Keratinocyte (primary cell): ENCODE measurements around the gene MAGI1. TPM values are rescaled to one million over a fixed set of nuclear protein-coding genes. Genes with fewer than 3 reads are reported as not detected.

Experiments
- DNase-seq: peaks from one replicate; pipeline ENCODE4 v3.0.0-alpha.2; 2011; ENCODE audit warnings: low read depth, missing footprints, low spot score
- FAIRE-seq: peaks from 2 replicates; lab custom pipeline; 2011; peaks lifted over from hg19 to GRCh38; lab: Jason Lieb, UNC
- H2AFZ ChIP-seq: 2 replicates; pipeline ENCODE4 v1.6.0; 2012; ENCODE audit warnings: low read length, control low read depth, inconsistent platforms; ENCODE audit not compliant: control insufficient read depth
- H3K27ac ChIP-seq: 2 replicates; pipeline ENCODE4 v1.5.1; 2011; ENCODE audit warnings: low read length; ENCODE audit not compliant: control insufficient read depth, insufficient read depth
- H3K27me3 ChIP-seq: 3 replicates; pipeline ENCODE4 v1.6.0; 2011; ENCODE audit warnings: low read length; ENCODE audit not compliant: control insufficient read depth, insufficient read depth; ENCODE audit errors: extremely low read depth
- H3K36me3 ChIP-seq, 2 experiments: 2 replicates in 1 of 2; 3 replicates in 1 of 2; pipeline ENCODE4 v1.5.1; 2011; ENCODE audit warnings: low read length in 2 of 2, mild to moderate bottlenecking in 1 of 2; ENCODE audit not compliant: control insufficient read depth in 2 of 2, insufficient read depth in 2 of 2; ENCODE audit errors: extremely low read depth in 1 of 2
- H3K4me1 ChIP-seq: 3 replicates; pipeline ENCODE4 v1.5.1; 2011; ENCODE audit warnings: low read length; ENCODE audit not compliant: control insufficient read depth, insufficient read depth; ENCODE audit errors: extremely low read depth
- H3K4me2 ChIP-seq: 3 replicates; pipeline ENCODE4 v1.6.0; 2011; ENCODE audit warnings: low read depth, low read length; ENCODE audit not compliant: control insufficient read depth, insufficient read depth; ENCODE audit errors: extremely low read depth
- H3K4me3 ChIP-seq, 3 experiments: fragments of 200-600 bp in 1 of 3; sonication (generic) in 1 of 3; 2 replicates in 2 of 3; 3 replicates in 1 of 3; pipeline ENCODE4 v1.5.1; 2011 to 2016; ENCODE audit warnings: low read length in 3 of 3, mild to moderate bottlenecking in 3 of 3, control low read depth in 2 of 3, inconsistent platforms in 1 of 3, low read depth in 1 of 3, mixed read lengths in 1 of 3, mixed run types in 1 of 3, moderate library complexity in 1 of 3; ENCODE audit not compliant: control insufficient read depth in 2 of 3, insufficient read depth in 2 of 3; ENCODE audit errors: extremely low read depth in 1 of 3
- H3K79me2 ChIP-seq: 2 replicates; pipeline ENCODE4 v1.6.0; 2012; ENCODE audit warnings: low read length; ENCODE audit not compliant: control insufficient read depth, insufficient read depth
- H3K9ac ChIP-seq: 3 replicates; pipeline ENCODE4 v1.6.0; 2011; ENCODE audit warnings: low read length; ENCODE audit not compliant: control insufficient read depth, insufficient read depth; ENCODE audit errors: extremely low read depth
- H3K9me1 ChIP-seq: 3 replicates; pipeline ENCODE4 v1.6.0; 2011; ENCODE audit warnings: low read length; ENCODE audit not compliant: control insufficient read depth, insufficient read depth; ENCODE audit errors: extremely low read depth
- H3K9me3 ChIP-seq: 2 replicates; pipeline ENCODE4 v1.5.1; 2012; ENCODE audit warnings: low read depth, low read length; ENCODE audit not compliant: control insufficient read depth
- H4K20me1 ChIP-seq: 3 replicates; pipeline ENCODE4 v1.6.0; 2011; ENCODE audit warnings: low read length; ENCODE audit not compliant: control insufficient read depth, insufficient read depth; ENCODE audit errors: extremely low read depth
- CTCF ChIP-seq, 3 experiments: IDR thresholded peaks in 1 of 3; conservative IDR thresholded peaks in 1 of 3; optimal IDR thresholded peaks in 1 of 3; 2 replicates in 2 of 3; 3 replicates in 1 of 3; pipeline versions ENCODE3 to v1.5.1; 2011; ENCODE audit warnings: low read length in 3 of 3, mild to moderate bottlenecking in 3 of 3, moderate library complexity in 2 of 3, control low read depth in 1 of 3, inconsistent platforms in 1 of 3; ENCODE audit not compliant: insufficient read depth in 2 of 3; ENCODE audit errors: extremely low read depth in 1 of 3
- EZH2 ChIP-seq: IDR thresholded peaks from one replicate; pipeline ENCODE4 v1.6.1; 2012; ENCODE audit warnings: inconsistent platforms, mild to moderate bottlenecking, low read length, moderate library complexity
- dilution Hi-C: fragments of 300-500 bp; cut with MboI; formaldehyde crosslinking; loops from one replicate; pipeline ENCODE4 v1.7.0; 2020; ENCODE audit warnings: low sequenced_read_pairs; ENCODE audit not compliant: extremely low pct_ligation_motif_present
- polyA plus RNA-seq, 5 experiments: library from polyadenylated mRNA; depleted of rRNA in 3 of 5; stranded (reverse) in 3 of 5; stranded (forward) in 1 of 5; unstranded in 1 of 5; fragments of >200 nt; gene quantifications; 1 replicate in 1 of 5; 2 replicates in 3 of 5; 3 replicates in 1 of 5; pipeline versions ENCODE4 v1.2.1 to v1.2.3, GENCODE V29; 2011 to 2012; ENCODE audit warnings: missing spikeins in 2 of 5, low read depth in 1 of 5, low replicate concordance in 1 of 5

The MAGI1 gene
- polyA plus RNA-seq, 1 donor (not counting 4 experiments of a cell fraction or from before 2014, with no cell fraction given): 10.9 TPM

- Histone ChIP-seq H3K4me2 (no peak overlapping the region), H3K4me3 (no peak overlapping the region), H3K27me3 (no peaks in the 10 kb centered on the region), H3K9ac (no peak overlapping the region), H3K79me2 (no peaks in the 10 kb centered on the region), H2AFZ (no peak overlapping the region), H3K27ac (no peak overlapping the region), H3K9me1 (peaks cover 2% of the 10 kb centered on the region), H3K9me3 (no peaks in the 10 kb centered on the region), H3K36me3 (no peaks in the 10 kb centered on the region), H4K20me1 (no peaks in the 10 kb centered on the region), H3K4me1 (no peaks in the 10 kb centered on the region)
- dilution Hi-C loops: no loop called here
- TF ChIP-seq CTCF (optimal IDR thresholded peaks at IDR 0.05 in 1 of 3, IDR thresholded peaks at IDR 0.05 in 1 of 3, conservative IDR thresholded peaks at IDR 0.05 in 1 of 3; ENCODE audit: extremely low read depth in 1 of 3, insufficient read depth in 2 of 3, low read length in 3 of 3) (no peak), EZH2 (no peak)
- FAIRE-seq (no peak), DNase-seq (no peak)
These were observed 226.8 kb downstream of the MAGI1 start for GRCh38 chr3:65811892-65812291.

- Histone ChIP-seq H3K4me2 (no peak overlapping the region), H3K27ac (no peak overlapping the region)
These were observed 227.5 kb downstream of the MAGI1 start for GRCh38 chr3:65811086-65811761.

More at GRCh38 chr3:65811086-65811761, 227.5 kb downstream of the MAGI1 start:
- DNase-seq (no peak), FAIRE-seq (no peak)
- H3K79me2 ChIP-seq: no peaks in the 10 kb centered on the region
- no peak for TF ChIP-seq CTCF (optimal IDR thresholded peaks at IDR 0.05 in 1 of 3, IDR thresholded peaks at IDR 0.05 in 1 of 3, conservative IDR thresholded peaks at IDR 0.05 in 1 of 3; ENCODE audit: extremely low read depth in 1 of 3, insufficient read depth in 2 of 3, low read length in 3 of 3)
- no peak for TF ChIP-seq EZH2
- H3K4me1 ChIP-seq: no peaks in the 10 kb centered on the region
- H3K9me1 ChIP-seq: peaks cover 2% of the 10 kb centered on the region
- no peaks in the 10 kb centered on the region for H3K36me3 ChIP-seq
- H3K27me3 ChIP-seq: no peaks in the 10 kb centered on the region
- no peaks in the 10 kb centered on the region for H4K20me1 ChIP-seq
- H3K9ac ChIP-seq: no peak overlapping the region
- no peak overlapping the region for H3K4me3 ChIP-seq
- H2AFZ ChIP-seq: no peak overlapping the region
- no peaks in the 10 kb centered on the region for H3K9me3 ChIP-seq
- dilution Hi-C loops: no loop called here
